Trophoblast cell (in vitro differentiated cells and primary cell): ENCODE data around the gene COPE.

Experiments
- DNase-seq, 2 donors: peaks; one replicate each; pipeline ENCODE4 v3.0.0-alpha.2; 2016
- H2AFZ ChIP-seq: 2 replicates; pipeline ENCODE4 v1.6.1; 2013; ENCODE audit warnings: low read length, moderate library complexity, mild to moderate bottlenecking; ENCODE audit not compliant: insufficient read depth, poor library complexity
- H2AK5ac ChIP-seq: 2 replicates; pipeline ENCODE4 v1.6.1; 2013; ENCODE audit warnings: mild to moderate bottlenecking, low read length
- H2BK120ac ChIP-seq: 2 replicates; pipeline ENCODE4 v1.6.1; 2013; ENCODE audit warnings: low read length, mild to moderate bottlenecking, moderate library complexity; ENCODE audit not compliant: insufficient read depth, poor library complexity
- H2BK12ac ChIP-seq: 2 replicates; pipeline ENCODE4 v1.6.1; 2013; ENCODE audit warnings: mild to moderate bottlenecking, low read length, moderate library complexity
- H2BK5ac ChIP-seq: 2 replicates; pipeline ENCODE4 v1.6.1; 2013; ENCODE audit warnings: low read length, low read depth, moderate library complexity, mild to moderate bottlenecking; ENCODE audit not compliant: poor library complexity
- H3K14ac ChIP-seq: 2 replicates; pipeline ENCODE4 v1.6.1; 2013; ENCODE audit warnings: mild to moderate bottlenecking, low read length
- H3K18ac ChIP-seq: 2 replicates; pipeline ENCODE4 v1.6.1; 2013; ENCODE audit warnings: mild to moderate bottlenecking, low read length
- H3K23ac ChIP-seq: 2 replicates; pipeline ENCODE4 v1.6.1; 2013; ENCODE audit warnings: low read length
- H3K27ac ChIP-seq: 2 replicates; pipeline ENCODE4 v1.5.1; 2013; ENCODE audit warnings: low read depth, mild to moderate bottlenecking, inconsistent platforms, low read length, moderate library complexity
- H3K27me3 ChIP-seq: 2 replicates; pipeline ENCODE4 v1.6.1; 2013; ENCODE audit warnings: inconsistent platforms, mild to moderate bottlenecking, low read length, moderate library complexity; ENCODE audit not compliant: insufficient read depth
- H3K36me3 ChIP-seq, 2 experiments: 1 replicate in 1 of 2; 2 replicates in 1 of 2; pipeline ENCODE4 v1.6.1; 2013; ENCODE audit warnings: low read length in 2 of 2, mild to moderate bottlenecking in 2 of 2, moderate library complexity in 1 of 2; ENCODE audit not compliant: insufficient read depth in 2 of 2, control insufficient read depth in 1 of 2
- H3K4ac ChIP-seq: 2 replicates; pipeline ENCODE4 v1.6.1; 2013; ENCODE audit warnings: low read depth, mild to moderate bottlenecking, low read length, moderate library complexity
- H3K4me1 ChIP-seq, 2 experiments: 1 replicate in 1 of 2; 2 replicates in 1 of 2; pipeline ENCODE4 v1.6.1; 2013; ENCODE audit warnings: low read length in 2 of 2, mild to moderate bottlenecking in 2 of 2, moderate library complexity in 1 of 2; ENCODE audit not compliant: insufficient read depth in 2 of 2, control insufficient read depth in 1 of 2
- H3K4me2 ChIP-seq: 2 replicates; pipeline ENCODE4 v1.6.1; 2013; ENCODE audit warnings: inconsistent platforms, mild to moderate bottlenecking, low read length, moderate library complexity
- H3K4me3 ChIP-seq: 2 replicates; pipeline ENCODE4 v1.5.1; 2013; ENCODE audit warnings: mild to moderate bottlenecking, low read depth, low read length, inconsistent platforms
- H3K79me1 ChIP-seq: one replicate; pipeline ENCODE4 v1.6.1; 2013; ENCODE audit warnings: low read length
- H3K79me2 ChIP-seq: 2 replicates; pipeline ENCODE4 v1.6.1; 2013; ENCODE audit warnings: low read length, mild to moderate bottlenecking; ENCODE audit not compliant: control insufficient read depth, insufficient read depth, poor library complexity
- H3K9ac ChIP-seq: 2 replicates; pipeline ENCODE4 v1.6.1; 2013; ENCODE audit warnings: mild to moderate bottlenecking, low read length
- H3K9me3 ChIP-seq: 2 replicates; pipeline ENCODE4 v1.6.1; 2013; ENCODE audit warnings: low read depth, mild to moderate bottlenecking, control low read depth, inconsistent platforms, low read length; ENCODE audit not compliant: insufficient read depth
- H4K12ac ChIP-seq: 2 replicates; pipeline ENCODE4 v1.6.1; 2013; ENCODE audit warnings: low read depth, mild to moderate bottlenecking, low read length, moderate library complexity
- H4K8ac ChIP-seq: 2 replicates; pipeline ENCODE4 v1.6.1; 2013; ENCODE audit warnings: low read depth, mild to moderate bottlenecking, low read length, moderate library complexity
- H4K91ac ChIP-seq: one replicate; pipeline ENCODE4 v1.6.1; 2013; ENCODE audit warnings: low read depth, mild to moderate bottlenecking, low read length, moderate library complexity
- WGBS: extraction: QIAGEN DNeasy Blood & Tissue Kit; methylation state at CpG from one replicate; pipeline ENCODE4 v1.1.7; 2013; ENCODE audit warnings: missing lambda C conversion rate; ENCODE audit not compliant: insufficient read length, insufficient coverage; ENCODE audit errors: extremely low coverage; 5-methylcytosine and 5-hydroxymethylcytosine counted together

The COPE gene

DNA sequence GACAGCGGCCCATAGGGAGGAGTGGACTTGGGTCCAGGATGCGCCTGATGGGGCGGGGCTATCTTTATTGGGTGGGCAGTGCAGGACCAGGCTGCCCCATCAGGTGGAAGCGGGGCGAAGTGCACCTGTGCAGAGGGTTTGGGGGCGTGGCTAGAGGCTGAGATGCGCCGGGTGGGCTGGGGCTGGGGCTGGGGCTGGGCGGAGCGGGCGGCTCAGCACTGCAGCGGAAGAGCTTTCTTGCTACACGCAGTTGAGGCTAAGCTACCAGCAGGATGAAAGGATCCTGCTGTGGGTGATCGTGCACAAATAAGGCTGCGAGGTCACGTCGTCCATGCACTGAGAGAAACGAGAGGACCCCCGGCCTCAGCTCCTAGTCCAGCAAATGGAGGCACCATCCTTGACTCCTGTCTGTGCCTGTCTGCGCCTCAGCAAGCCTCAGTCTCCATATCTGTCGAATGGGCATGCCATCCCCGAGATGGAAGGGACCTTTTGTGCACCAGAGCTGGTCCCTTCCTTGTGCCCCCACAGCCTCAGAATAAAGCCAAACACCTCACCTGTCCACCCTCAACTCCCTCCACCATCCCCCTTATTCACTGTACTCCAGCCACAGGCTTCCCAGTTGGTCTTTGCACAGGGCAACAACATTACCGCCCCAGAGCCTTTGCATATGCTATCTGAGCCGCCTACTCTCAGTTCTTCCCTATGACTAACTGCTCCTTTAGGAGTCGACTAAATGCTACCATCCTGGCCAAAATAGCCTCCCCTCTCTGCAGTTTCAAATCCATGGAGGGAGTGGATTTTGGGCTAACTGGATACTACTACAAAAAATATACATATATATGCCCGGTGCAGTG lies 42.8 kb upstream of the COPE start:
- Histone ChIP-seq H4K12ac (no peak overlapping the region), H3K9me3 (no peaks in the 10 kb centered on the region), H3K79me1 (no peaks in the 10 kb centered on the region), H3K36me3 (no peaks in the 10 kb centered on the region), H3K4ac (no peak overlapping the region), H4K91ac (no peak overlapping the region), H2AFZ (no peak overlapping the region), H3K27me3 (no peaks in the 10 kb centered on the region), H3K4me3 (no peak overlapping the region), H3K4me2 (no peak overlapping the region), H2BK120ac (no peak overlapping the region), H2BK12ac (no peak overlapping the region), H2AK5ac (no peak overlapping the region), H3K23ac (no peak overlapping the region), H3K18ac (no peak overlapping the region), H4K8ac (no peak overlapping the region), H3K27ac (no peak overlapping the region), H3K9ac (no peak overlapping the region), H3K79me2 (no peaks in the 10 kb centered on the region), H3K14ac (no peak overlapping the region), H2BK5ac (no peak overlapping the region), H3K4me1 (no peaks in the 10 kb centered on the region)
- DNase-seq: peak in 1 of 2 donors; percentile 38
- WGBS: no CpG with 5 or more reads among the region's 26 CpGs

DNA sequence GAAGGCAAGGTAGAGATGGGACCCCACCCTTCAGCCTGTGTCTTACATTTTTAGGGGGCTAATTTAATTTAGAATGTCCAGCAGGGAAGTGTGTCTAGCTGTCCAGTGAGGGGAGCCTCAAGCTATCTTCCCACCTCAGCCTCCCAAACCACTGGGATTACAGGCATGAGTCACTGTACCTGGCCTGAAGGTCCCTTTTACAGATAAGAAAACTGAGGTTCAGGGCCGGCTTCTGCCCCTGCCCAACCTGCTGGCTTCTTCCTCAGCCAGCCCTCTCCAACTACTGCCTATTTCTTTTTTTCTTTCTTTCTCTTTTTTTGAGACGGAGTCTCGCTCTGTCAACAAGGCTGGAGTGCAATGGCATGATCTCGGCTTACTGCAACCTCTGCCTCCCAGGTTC lies 41.2 kb upstream of the COPE start:
- Histone ChIP-seq H3K36me3 (no peaks in the 10 kb centered on the region), H3K23ac (no peak overlapping the region), H2BK120ac (no peak overlapping the region), H3K79me1 (no peaks in the 10 kb centered on the region), H2AK5ac (no peak overlapping the region), H3K79me2 (no peaks in the 10 kb centered on the region), H2BK5ac (no peak overlapping the region), H4K91ac (no peak overlapping the region), H2BK12ac (no peak overlapping the region), H3K14ac (no peak overlapping the region), H4K12ac (no peak overlapping the region), H2AFZ (no peak overlapping the region), H3K4me2 (no peak overlapping the region), H3K4ac (no peak overlapping the region), H3K4me1 (no peaks in the 10 kb centered on the region), H3K9me3 (no peaks in the 10 kb centered on the region), H3K18ac (no peak overlapping the region), H3K9ac (no peak overlapping the region), H3K27me3 (no peaks in the 10 kb centered on the region), H3K4me3 (no peak overlapping the region), H3K27ac (no peak overlapping the region), H4K8ac (no peak overlapping the region)
- no CpG with 5 or more reads among the region's 4 CpGs for WGBS
- peak; percentile 29 to 62 for DNase-seq

DNA sequence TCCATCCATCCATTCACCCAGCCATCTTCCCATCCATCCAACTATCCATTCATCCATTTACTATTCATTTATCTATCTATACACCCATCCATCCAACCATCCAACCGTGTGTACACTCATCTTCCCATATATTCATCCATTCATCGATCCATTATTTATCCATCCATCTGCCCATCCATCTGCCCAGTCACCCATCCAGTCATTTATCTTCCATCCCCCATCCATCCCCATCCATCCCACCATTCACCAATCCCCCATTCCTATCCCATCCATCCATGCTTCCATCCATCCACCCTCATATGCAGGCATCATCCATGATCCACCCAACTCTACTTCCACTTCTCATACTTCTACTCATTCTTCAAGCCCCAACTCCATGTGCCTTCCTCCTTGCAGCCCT lies 35.9 kb upstream of the COPE start:
- H2BK120ac ChIP-seq: no peak overlapping the region
- no peaks in the 10 kb centered on the region for H3K79me2 ChIP-seq
- no peak overlapping the region for H4K8ac ChIP-seq

DNA sequence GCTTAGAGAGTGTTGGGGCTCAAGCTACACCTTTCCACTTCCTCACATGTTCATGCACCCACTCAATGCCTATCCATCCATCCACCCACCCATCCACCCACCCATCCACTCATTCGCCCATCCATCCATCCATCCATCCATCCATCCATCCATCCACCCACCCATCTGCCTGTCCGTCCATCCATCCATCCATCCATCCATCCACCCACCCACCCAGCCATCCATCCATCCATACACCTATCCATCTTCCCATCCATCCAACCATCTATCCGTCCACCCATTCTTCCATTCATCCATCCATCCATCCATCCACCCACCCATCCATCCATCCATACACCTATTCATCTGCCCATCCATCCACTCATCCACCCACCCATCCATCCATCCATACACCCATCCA lies 34.9 kb upstream of the COPE start:
- Histone ChIP-seq H2BK120ac (no peak overlapping the region), H3K4me2 (no peak overlapping the region), H2BK5ac (no peak overlapping the region), H3K4me1 (peaks cover 3 to 4% of the 10 kb centered on the region in 2 experiments), H2BK12ac (no peak overlapping the region), H2AFZ (no peak overlapping the region), H3K4me3 (no peak overlapping the region), H4K91ac (no peak overlapping the region), H3K27me3 (no peaks in the 10 kb centered on the region), H3K79me2 (no peaks in the 10 kb centered on the region), H2AK5ac (no peak overlapping the region), H3K23ac (no peak overlapping the region), H4K8ac (no peak overlapping the region), H3K14ac (no peak overlapping the region), H3K4ac (no peak overlapping the region), H3K9me3 (peaks cover 3% of the 10 kb centered on the region), H3K18ac (no peak overlapping the region), H4K12ac (no peak overlapping the region), H3K36me3 (no peaks in the 10 kb centered on the region), H3K79me1 (no peaks in the 10 kb centered on the region), H3K9ac (no peak overlapping the region), H3K27ac (no peak overlapping the region)
- no peak for DNase-seq
- WGBS: 100% methylated on average over 1 of the region's 3 CpGs

More for the DNA sequence above, 35.9 kb upstream of the COPE start:
- no peak overlapping the region for H3K14ac ChIP-seq
- no peak overlapping the region for H2AK5ac ChIP-seq
- H3K4me1 ChIP-seq: peaks cover 3 to 4% of the 10 kb centered on the region in 2 experiments
- H3K27ac ChIP-seq: no peak overlapping the region
- no peak overlapping the region for H2BK12ac ChIP-seq
- H4K91ac ChIP-seq: no peak overlapping the region
- H3K4me2 ChIP-seq: no peak overlapping the region
- H3K4me3 ChIP-seq: no peak overlapping the region
- no peak overlapping the region for H2AFZ ChIP-seq
- H3K36me3 ChIP-seq: no peaks in the 10 kb centered on the region
- no peak overlapping the region for H3K4ac ChIP-seq
- H3K79me1 ChIP-seq: no peaks in the 10 kb centered on the region
- WGBS: 100% methylated on average over 2 of the region's 2 CpGs
- peaks cover 3% of the 10 kb centered on the region for H3K9me3 ChIP-seq
- H4K12ac ChIP-seq: no peak overlapping the region
- no peak overlapping the region for H3K18ac ChIP-seq
- no peak overlapping the region for H3K23ac ChIP-seq
- no peaks in the 10 kb centered on the region for H3K27me3 ChIP-seq
- H2BK5ac ChIP-seq: no peak overlapping the region
- DNase-seq: no peak
- H3K9ac ChIP-seq: no peak overlapping the region
